MCF 10A (cell line): ENCODE data around the gene MAPK14. TPM values are rescaled to one million over a fixed set of nuclear protein-coding genes. Genes with fewer than 3 reads are reported as not detected.

ENCODE experiments used
- BruUV-seq: library from RNA; stranded (reverse); fragments of 400-500 nt; replicated peaks from 2 replicates; lab custom pipeline; 2021; lab: Mats Ljungman, UMichigan
- CTCF ChIA-PET: fragments of 300-600 bp; sonication (Branson Sonifier 250); formaldehyde crosslinking; extraction: SDS; loops from one replicate; lab custom pipeline; 2021; ENCODE audit warnings: antibody characterized with exemption, inconsistent platforms; lab: Yijun Ruan, JAX
- POLR2A ChIA-PET: fragments of 300-600, 350-650 bp; sonication (Branson Sonifier 250); formaldehyde crosslinking; extraction: SDS; loops from one replicate; lab custom pipeline; 2020; ENCODE audit warnings: antibody characterized with exemption, inconsistent platforms; lab: Yijun Ruan, JAX
- DNase-seq: peaks from one replicate; pipeline ENCODE4 v3.0.0-alpha.2; 2018; ENCODE audit not compliant: unreplicated experiment
- H3K27ac Mint-ChIP-seq: one replicate; pipeline ENCODE4 v1.8.0; 2022; ENCODE audit warnings: mild to moderate bottlenecking, low read depth, mixed read lengths; ENCODE audit not compliant: unreplicated experiment
- H3K27me3 Mint-ChIP-seq: one replicate; pipeline ENCODE4 v1.8.0; 2022; ENCODE audit warnings: mixed read lengths; ENCODE audit not compliant: insufficient read depth, unreplicated experiment
- H3K36me3 Mint-ChIP-seq: one replicate; pipeline ENCODE4 v1.8.0; 2022; ENCODE audit warnings: mild to moderate bottlenecking, moderate library complexity, mixed read lengths; ENCODE audit not compliant: insufficient read depth, unreplicated experiment
- H3K4me1 Mint-ChIP-seq: one replicate; pipeline ENCODE4 v1.8.0; 2022; ENCODE audit warnings: mixed read lengths; ENCODE audit not compliant: insufficient read depth, unreplicated experiment
- H3K4me3 Mint-ChIP-seq: one replicate; pipeline ENCODE4 v1.8.0; 2022; ENCODE audit warnings: mild to moderate bottlenecking, moderate library complexity, mixed read lengths; ENCODE audit not compliant: unreplicated experiment
- H3K9me3 Mint-ChIP-seq: one replicate; pipeline ENCODE4 v1.8.0; 2022; ENCODE audit warnings: mixed read lengths; ENCODE audit not compliant: unreplicated experiment
- CTCF ChIP-seq: fragments of 200-600 bp; IDR thresholded peaks from one replicate; pipeline ENCODE4 v1.8.0; 2022; ENCODE audit warnings: antibody characterized with exemption, mild to moderate bottlenecking; ENCODE audit not compliant: unreplicated experiment
- intact Hi-C: fragments of 100-400 bp; cut with micrococcal nuclease; formaldehyde crosslinking; loops from 2 replicates; pipeline ENCODE4 v1.14.1; 2022
- total RNA-seq: library from RNA; stranded (reverse); gene quantifications from 2 replicates; pipeline ENCODE4 v1.2.3, GENCODE V29; 2022

The MAPK14 gene
- total RNA-seq, 1 experiment from 2014 or later: 42.9 TPM

DNA sequence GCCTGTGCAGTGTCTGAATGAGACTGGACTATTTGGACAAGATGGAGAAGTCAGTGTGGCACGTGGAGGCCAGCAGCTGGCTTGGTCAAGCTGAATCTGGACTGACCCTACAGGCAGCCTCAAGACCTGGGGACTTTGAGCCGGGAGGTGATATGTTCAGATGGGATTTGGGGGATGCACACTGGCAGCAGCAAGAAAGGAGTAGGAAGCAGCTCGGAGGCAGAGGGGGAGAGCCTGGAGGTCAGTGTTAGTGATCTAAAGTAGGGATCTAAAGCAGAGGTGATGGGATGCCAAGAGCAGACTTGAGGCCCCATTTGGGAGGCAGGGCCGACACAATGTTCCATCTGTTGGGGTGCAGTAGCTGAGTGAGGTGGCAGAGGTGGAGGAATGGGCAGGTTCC lies 105.5 kb downstream of the MAPK14 start:
- no peak overlapping the region for H3K27ac Mint-ChIP-seq
- POLR2A ChIA-PET: no interaction called here
- H3K4me3 Mint-ChIP-seq: no peak overlapping the region
- no peaks in the 10 kb centered on the region for H3K9me3 Mint-ChIP-seq
- no peak for DNase-seq
- H3K4me1 Mint-ChIP-seq: peaks cover 5% of the 10 kb centered on the region
- no peak for TF ChIP-seq CTCF
- intact Hi-C loops: no loop called here
- no peaks in the 10 kb centered on the region for H3K36me3 Mint-ChIP-seq
- BruUV-seq: no TSS peak
- H3K27me3 Mint-ChIP-seq: no peaks in the 10 kb centered on the region
- CTCF ChIA-PET: interaction anchor here (0.6 to 0.9 kb wide), 3 partner anchors 37 to 718 kb away, joined by 3 to 4 read pairs (median 3); no protein-coding TSS in a partner anchor

DNA sequence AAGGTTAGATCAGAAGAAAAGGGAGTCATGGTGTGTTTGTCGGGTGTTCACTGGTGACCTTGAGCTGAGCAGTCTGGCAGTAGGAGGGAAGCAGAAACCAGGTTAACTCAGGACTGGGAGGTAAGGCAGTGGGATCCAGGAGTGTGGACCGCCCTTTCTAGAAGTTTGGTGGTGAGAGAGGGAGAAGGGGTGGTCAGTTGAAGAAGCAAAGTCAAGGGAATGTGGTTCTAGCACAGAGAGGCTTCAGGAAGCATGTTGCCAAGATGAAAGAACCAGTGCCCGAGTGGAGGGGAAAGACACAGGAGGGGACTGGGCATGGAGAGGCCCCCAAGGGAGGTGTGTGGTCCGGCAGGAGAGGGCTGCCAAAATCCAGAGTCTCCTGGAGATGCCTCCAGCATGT lies 106.3 kb downstream of the MAPK14 start:
- no peak for DNase-seq
- H3K4me1 Mint-ChIP-seq: peaks cover 5% of the 10 kb centered on the region
- no peaks in the 10 kb centered on the region for H3K27me3 Mint-ChIP-seq
- intact Hi-C loops: no loop called here
- CTCF ChIA-PET: interaction anchor here (0.7 kb wide), 1 partner anchor 167 kb away, joined by 4 read pairs; no protein-coding TSS in a partner anchor
- no peak for TF ChIP-seq CTCF
- POLR2A ChIA-PET: no interaction called here
- no peaks in the 10 kb centered on the region for H3K36me3 Mint-ChIP-seq
- BruUV-seq: no TSS peak
- no peak overlapping the region for H3K4me3 Mint-ChIP-seq
- H3K9me3 Mint-ChIP-seq: no peaks in the 10 kb centered on the region
- H3K27ac Mint-ChIP-seq: no peak overlapping the region

DNA sequence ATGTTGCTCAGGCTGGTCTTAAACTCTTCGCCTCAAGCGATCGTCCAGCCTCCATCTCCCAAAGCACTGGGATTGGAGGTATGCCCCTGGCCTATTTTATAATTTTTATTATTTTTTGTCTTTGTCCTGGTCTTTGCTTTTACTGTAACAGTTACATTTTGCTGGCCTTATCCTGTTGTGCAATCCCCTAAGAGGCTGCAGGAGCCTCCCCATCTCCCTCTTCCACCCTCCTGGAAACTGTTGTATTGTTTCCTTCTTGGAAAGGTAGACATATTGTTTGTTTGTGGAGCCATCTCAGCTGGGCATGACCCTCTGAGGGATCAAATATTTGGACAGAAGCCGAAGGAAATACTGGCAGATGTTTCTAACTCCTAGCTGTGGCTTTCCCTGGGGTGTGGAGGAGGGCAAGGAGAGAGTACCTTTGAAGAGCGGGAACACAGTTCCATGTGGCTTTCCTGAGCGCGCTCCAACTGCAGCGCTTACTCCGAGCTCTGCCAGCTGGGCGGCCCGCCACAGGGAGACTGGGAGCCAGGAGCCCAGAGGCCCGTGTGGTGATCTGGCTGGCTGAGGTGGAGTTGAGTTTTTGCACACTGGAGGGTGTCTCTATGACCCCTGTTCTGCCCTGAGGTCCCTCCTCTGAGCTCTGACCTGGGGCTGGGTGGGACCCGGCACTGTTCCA lies 107.6 kb downstream of the MAPK14 start:
- H3K4me1 Mint-ChIP-seq: no peaks in the 10 kb centered on the region
- H3K36me3 Mint-ChIP-seq: no peaks in the 10 kb centered on the region
- intact Hi-C loops: no loop called here
- CTCF ChIA-PET: interaction anchor here (0.7 to 1.3 kb wide), 2 partner anchors 60 to 226 kb away, joined by 3 to 4 read pairs; no protein-coding TSS in a partner anchor
- POLR2A ChIA-PET: interaction anchor here (0.6 kb wide), 1 partner anchor 33 kb away, joined by 3 read pairs; no protein-coding TSS in a partner anchor
- DNase-seq: no peak
- no peak overlapping the region for H3K27ac Mint-ChIP-seq
- no peak overlapping the region for H3K4me3 Mint-ChIP-seq
- no peaks in the 10 kb centered on the region for H3K9me3 Mint-ChIP-seq
- no peak for TF ChIP-seq CTCF
- no TSS peak for BruUV-seq
- H3K27me3 Mint-ChIP-seq: no peaks in the 10 kb centered on the region

- H3K4me1 Mint-ChIP-seq: no peaks in the 10 kb centered on the region
- intact Hi-C loops: no loop called here
- no peak overlapping the region for H3K4me3 Mint-ChIP-seq
- DNase-seq: no peak
- H3K27ac Mint-ChIP-seq: no peak overlapping the region
- no peak for TF ChIP-seq CTCF
- no peaks in the 10 kb centered on the region for H3K9me3 Mint-ChIP-seq
- H3K27me3 Mint-ChIP-seq: no peaks in the 10 kb centered on the region
- CTCF ChIA-PET: interaction anchor here (0.7 to 1.3 kb wide), 2 partner anchors 59 to 226 kb away, joined by 3 to 4 read pairs; no protein-coding TSS in a partner anchor
- POLR2A ChIA-PET: no interaction called here
- no peaks in the 10 kb centered on the region for H3K36me3 Mint-ChIP-seq
- BruUV-seq: no TSS peak
Measured at GRCh38 chr6:36136034-36136433, 108.4 kb downstream of the MAPK14 start.
